B cell (primary cell): ENCODE data around the gene PSMA6. TPM values are rescaled to one million over a fixed set of nuclear protein-coding genes. Genes with fewer than 3 reads are reported as not detected.
A peak's percentile ranks its signal among the peaks of the same experiment; 100 is the strongest.
"Not testable (repeated sequence)": the region's sequence is repeated elsewhere in the genome, so short reads cannot be mapped to it uniquely, and the experiment has no call there.

Experiments used
- ATAC-seq: fragments of 200-7000 bp; cut with Tn5 transposase; one replicate; pipeline ENCODE4 v1.10.0; 2021; ENCODE audit warnings: low read depth, mild to moderate bottlenecking, moderate number of reproducible peaks, moderate library complexity
- CTCF ChIA-PET: fragments of 350-600 bp; sonication (Branson Sonifier 250); formaldehyde crosslinking; loops from one replicate; lab custom pipeline; 2021; ENCODE audit warnings: antibody characterized with exemption, inconsistent platforms; lab: Charles Lee
- POLR2A ChIA-PET: fragments of 350-600 bp; sonication (Branson Sonifier 250); formaldehyde crosslinking; loops from one replicate; lab custom pipeline; 2021; ENCODE audit warnings: antibody characterized with exemption; lab: Charles Lee
- DNase-seq: peaks from one replicate; pipeline ENCODE4 v3.0.0; 2013
- H2AFZ ChIP-seq: 2 replicates; pipeline ENCODE4 v1.6.1; 2012; ENCODE audit warnings: mild to moderate bottlenecking, low read depth, low read length; ENCODE audit not compliant: insufficient read depth, poor library complexity, severe bottlenecking
- H3K27ac ChIP-seq, 2 donors: 1 replicate in 1 of 2; 2 replicates in 1 of 2; pipeline ENCODE4 v1.5.1; 2012 to 2013; ENCODE audit warnings: low read length in 2 of 2, mild to moderate bottlenecking in 2 of 2, moderate library complexity in 1 of 2
- H3K27me3 ChIP-seq, 4 experiments: fragments of 200-600 bp in 1 of 4; sonication (generic) in 1 of 4; replicated peaks in 1 of 4; 1 replicate in 2 of 4; 2 replicates in 2 of 4; pipeline versions ENCODE4 v1.6.1 to v1.7.0; 2013 to 2016; ENCODE audit warnings: low read length in 3 of 4, mild to moderate bottlenecking in 2 of 4, mixed read lengths in 1 of 4, moderate library complexity in 1 of 4; ENCODE audit not compliant: insufficient read depth in 4 of 4, control insufficient read depth in 3 of 4; ENCODE audit errors: control extremely low read depth in 1 of 4
- H3K36me3 ChIP-seq, 2 experiments: replicated peaks in 1 of 2; 1 replicate in 1 of 2; 2 replicates in 1 of 2; pipeline versions ENCODE4 v1.6.1 to v1.7.1; 2013; ENCODE audit warnings: low read length in 1 of 2; ENCODE audit not compliant: insufficient read depth in 2 of 2, control insufficient read depth in 1 of 2; ENCODE audit errors: control extremely low read depth in 1 of 2, extremely low read depth in 1 of 2
- H3K4me1 ChIP-seq, 2 donors: fragments of 200-600 bp in 1 of 2; sonication (generic) in 1 of 2; 1 replicate in 1 of 2; 2 replicates in 1 of 2; pipeline versions ENCODE4 v1.5.1 to v1.6.1; 2013 to 2017; ENCODE audit warnings: low read length in 2 of 2; ENCODE audit not compliant: control insufficient read depth in 2 of 2, insufficient read depth in 2 of 2
- H3K4me2 ChIP-seq: replicated peaks from 2 replicates; pipeline ENCODE3; 2012; ENCODE audit warnings: mild to moderate bottlenecking, low read depth, low read length; ENCODE audit not compliant: poor library complexity, severe bottlenecking
- H3K4me3 ChIP-seq, 5 experiments: fragments of 200-600 bp in 1 of 5; sonication (generic) in 1 of 5; 1 replicate in 3 of 5; 2 replicates in 2 of 5; pipeline versions ENCODE4 v1.5.1 to v1.7.0; 2011 to 2016; ENCODE audit warnings: low read length in 4 of 5, mild to moderate bottlenecking in 4 of 5, low read depth in 2 of 5, control low read depth in 1 of 5, moderate library complexity in 1 of 5; ENCODE audit not compliant: insufficient read depth in 1 of 5; ENCODE audit errors: control extremely low read depth in 1 of 5, extremely low read depth in 1 of 5
- H3K79me2 ChIP-seq: fragments of 200-600 bp; sonication (generic); one replicate; pipeline ENCODE4 v1.6.0; 2016; ENCODE audit warnings: low read length; ENCODE audit not compliant: control insufficient read depth, insufficient read depth
- H3K9ac ChIP-seq: fragments of 200-600 bp; sonication (generic); 2 replicates; pipeline ENCODE4 v1.6.1; 2017; ENCODE audit warnings: mild to moderate bottlenecking, low read length, moderate library complexity
- H3K9me3 ChIP-seq, 3 donors: one replicate each; pipeline versions ENCODE4 v1.6.1 to v1.7.1; 2013; ENCODE audit warnings: low read length in 2 of 3; ENCODE audit not compliant: control insufficient read depth in 2 of 3, insufficient read depth in 1 of 3; ENCODE audit errors: control extremely low read depth in 1 of 3
- H4K20me1 ChIP-seq: 2 replicates; pipeline ENCODE4 v1.6.0; 2012; ENCODE audit warnings: mild to moderate bottlenecking, low read length; ENCODE audit not compliant: insufficient read depth, control insufficient read depth, poor library complexity, severe bottlenecking
- H3K27ac Mint-ChIP-seq: one replicate; pipeline ENCODE4 v1.8.0; 2021; ENCODE audit warnings: mixed read lengths
- H3K27me3 Mint-ChIP-seq: one replicate; pipeline ENCODE4 v1.8.0; 2021; ENCODE audit warnings: mixed read lengths
- H3K4me1 Mint-ChIP-seq: one replicate; pipeline ENCODE4 v1.8.0; 2021; ENCODE audit warnings: mixed read lengths
- H3K4me3 Mint-ChIP-seq: one replicate; pipeline ENCODE4 v1.8.0; 2021; ENCODE audit warnings: mixed read lengths
- H3K9me3 Mint-ChIP-seq: one replicate; pipeline ENCODE4 v1.8.0; 2022; ENCODE audit warnings: mixed read lengths; ENCODE audit not compliant: insufficient read depth
- EZH2 ChIP-seq: IDR thresholded peaks from 2 replicates; pipeline ENCODE4 v1.6.1; 2012; ENCODE audit warnings: borderline replicate concordance, low read depth, mild to moderate bottlenecking, moderate library complexity, low read length; ENCODE audit not compliant: insufficient read depth, poor library complexity, severe bottlenecking
- WGBS: methylation state at CpG from one replicate; pipeline ENCODE4 v1.1.5; 2013; ENCODE audit warnings: missing lambda C conversion rate; ENCODE audit not compliant: insufficient coverage; 5-methylcytosine and 5-hydroxymethylcytosine counted together
- intact Hi-C: fragments of 100-400 bp; cut with micrococcal nuclease; formaldehyde crosslinking; loops from one replicate; pipeline ENCODE4 v1.10.0; 2022
- polyA plus RNA-seq: library from polyadenylated mRNA; depleted of rRNA; stranded (reverse); fragments of >200 nt; gene quantifications from 2 replicates; pipeline ENCODE4 v1.2.3, GENCODE V29; 2012
- total RNA-seq, 2 donors: library from RNA; stranded (reverse); fragments of 120-200 nt in 1 of 2; gene quantifications; 1 replicate in 1 of 2; 2 replicates in 1 of 2; pipeline versions ENCODE4 v1.2.3 to v1.2.4, GENCODE V29; 2013 to 2022
- TF ChIP-seq, protein P1 (sequence below): fragments of 200-600 bp; IDR thresholded peaks from one replicate; pipeline ENCODE4 v1.8.0; 2022; ENCODE audit warnings: antibody characterized with exemption, mild to moderate bottlenecking

PSMA6 gene
- total and polyA plus RNA-seq, 2 donors (not counting 1 experiment from before 2014, with no cell fraction given) = 47.0 to 70.6 TPM

- TF ChIP-seq, protein P1, sequence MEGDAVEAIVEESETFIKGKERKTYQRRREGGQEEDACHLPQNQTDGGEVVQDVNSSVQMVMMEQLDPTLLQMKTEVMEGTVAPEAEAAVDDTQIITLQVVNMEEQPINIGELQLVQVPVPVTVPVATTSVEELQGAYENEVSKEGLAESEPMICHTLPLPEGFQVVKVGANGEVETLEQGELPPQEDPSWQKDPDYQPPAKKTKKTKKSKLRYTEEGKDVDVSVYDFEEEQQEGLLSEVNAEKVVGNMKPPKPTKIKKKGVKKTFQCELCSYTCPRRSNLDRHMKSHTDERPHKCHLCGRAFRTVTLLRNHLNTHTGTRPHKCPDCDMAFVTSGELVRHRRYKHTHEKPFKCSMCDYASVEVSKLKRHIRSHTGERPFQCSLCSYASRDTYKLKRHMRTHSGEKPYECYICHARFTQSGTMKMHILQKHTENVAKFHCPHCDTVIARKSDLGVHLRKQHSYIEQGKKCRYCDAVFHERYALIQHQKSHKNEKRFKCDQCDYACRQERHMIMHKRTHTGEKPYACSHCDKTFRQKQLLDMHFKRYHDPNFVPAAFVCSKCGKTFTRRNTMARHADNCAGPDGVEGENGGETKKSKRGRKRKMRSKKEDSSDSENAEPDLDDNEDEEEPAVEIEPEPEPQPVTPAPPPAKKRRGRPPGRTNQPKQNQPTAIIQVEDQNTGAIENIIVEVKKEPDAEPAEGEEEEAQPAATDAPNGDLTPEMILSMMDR = no peak
- no peak for TF ChIP-seq EZH2
- H3K27ac ChIP-seq = peak overlapping the region in 1 of 2 donors; percentile 42
- POLR2A ChIA-PET = interaction anchor here (1.5 to 1.9 kb wide), 2 partner anchors 8 to 102 kb away, joined by 4 to 6 read pairs; partner anchors contain the start of gene PSMA6
Observed at GRCh38 chr14:35300228-35300627, 8.0 kb downstream of the PSMA6 start.

GRCh38 chr14:35301334-35301733, 9.2 kb downstream of the PSMA6 start:
- peaks cover 48% of the 10 kb centered on the region for H3K4me1 Mint-ChIP-seq
- 82% methylated on average over 3 of the region's 4 CpGs for WGBS
- H2AFZ ChIP-seq, H3K4me3 ChIP-seq, H3K4me3 Mint-ChIP-seq, H3K27me3 ChIP-seq, intact Hi-C loops, H3K27me3 Mint-ChIP-seq, H3K36me3 ChIP-seq, H3K9me3 ChIP-seq, DNase-seq, H3K27ac Mint-ChIP-seq, H3K9ac ChIP-seq, ATAC-seq, H3K9me3 Mint-ChIP-seq: not testable (repeated sequence)
- H3K27ac ChIP-seq = peak overlapping the region in 1 of 2 donors; percentile 42
- ChIA-PET POLR2A (interaction anchor here (1.5 kb wide), 1 partner anchor 9 kb away, joined by 4 read pairs; the partner anchor contains the start of gene PSMA6), CTCF (interaction anchor here (0.5 to 1.5 kb wide), 2 partner anchors 108 to 358 kb away, joined by 3 read pairs; no protein-coding TSS in a partner anchor)
- peaks cover 18 to 31% of the 10 kb centered on the region in 2 donors for H3K4me1 ChIP-seq
- H4K20me1 ChIP-seq = peaks cover 56% of the 10 kb centered on the region
- peaks cover 99% of the 10 kb centered on the region for H3K79me2 ChIP-seq
- peak overlapping the region; percentile 13 for H3K4me2 ChIP-seq

More at GRCh38 chr14:35300228-35300627, 8.0 kb downstream of the PSMA6 start:
- Histone ChIP-seq H3K27me3 (no peaks in the 10 kb centered on the region), H3K4me2 (peak overlapping the region; percentile 34), H3K79me2 (peaks cover 100% of the 10 kb centered on the region), H4K20me1 (peaks cover 54% of the 10 kb centered on the region), H2AFZ (no peak overlapping the region), H3K9ac (no peak overlapping the region), H3K4me1 (peaks cover 25 to 31% of the 10 kb centered on the region in 2 donors), H3K36me3 (peaks cover 0 to 9% of the 10 kb centered on the region in 2 experiments), H3K4me3 (no peak overlapping the region), H3K9me3 (peaks cover 0 to 3% (median 0%) of the 10 kb centered on the region in 3 donors)
- DNase-seq (no peak), ATAC-seq (no peak)
- intact Hi-C loops = no loop called here
- Mint-ChIP-seq H3K27me3 (no peaks in the 10 kb centered on the region), H3K4me3 (no peak overlapping the region), H3K9me3 (no peaks in the 10 kb centered on the region), H3K4me1 (peaks cover 54% of the 10 kb centered on the region), H3K27ac (no peak overlapping the region)
- CTCF ChIA-PET = interaction anchor here (1.0 to 1.5 kb wide), 4 partner anchors 38 to 160 kb away, joined by 3 to 4 read pairs (median 3); no protein-coding TSS in a partner anchor
- WGBS = no CpG with 5 or more reads among the region's 3 CpGs
